GM21526 (cell line): ENCODE data around the gene UST.
"Not testable (repeated sequence)": the region's sequence is repeated elsewhere in the genome, so short reads cannot be mapped to it uniquely, and the experiment has no call there.

ENCODE experiments used
- ATAC-seq: cut with Tn5 transposase; IDR thresholded peaks from one replicate; pipeline ENCODE4 v1.9.1; 2021; ENCODE audit warnings: moderate library complexity; ENCODE audit not compliant: unreplicated experiment, low FRiP score

UST gene

GRCh38 chr6:148989585-148989984 lies 242.8 kb downstream of the UST start:
- ATAC-seq: no peak

- no peak for ATAC-seq
Measured at GRCh38 chr6:148990403-148990802, 243.6 kb downstream of the UST start.

- no peak for ATAC-seq
Measured at GRCh38 chr6:148996815-148997214, 250.0 kb downstream of the UST start.

DNA sequence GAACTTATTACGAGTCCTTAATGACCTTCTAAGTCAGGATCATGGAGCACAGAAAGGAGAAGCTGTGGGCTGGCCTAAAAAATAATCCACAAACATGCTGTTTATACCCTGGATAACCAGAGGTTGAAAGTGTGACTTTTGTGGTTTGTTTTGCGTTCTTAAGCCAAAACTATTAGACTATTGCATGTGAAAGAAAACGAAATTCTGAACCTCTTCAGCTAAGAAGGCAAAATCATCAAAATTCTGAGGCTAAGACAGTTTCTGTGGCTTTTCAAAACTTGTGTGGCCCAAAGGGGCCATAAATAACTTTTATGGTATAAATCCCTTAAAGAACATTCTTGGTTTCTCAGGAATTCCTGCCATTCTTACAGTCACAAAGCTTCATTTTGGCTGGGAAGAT lies 251.0 kb downstream of the UST start:
- no peak for ATAC-seq

DNA sequence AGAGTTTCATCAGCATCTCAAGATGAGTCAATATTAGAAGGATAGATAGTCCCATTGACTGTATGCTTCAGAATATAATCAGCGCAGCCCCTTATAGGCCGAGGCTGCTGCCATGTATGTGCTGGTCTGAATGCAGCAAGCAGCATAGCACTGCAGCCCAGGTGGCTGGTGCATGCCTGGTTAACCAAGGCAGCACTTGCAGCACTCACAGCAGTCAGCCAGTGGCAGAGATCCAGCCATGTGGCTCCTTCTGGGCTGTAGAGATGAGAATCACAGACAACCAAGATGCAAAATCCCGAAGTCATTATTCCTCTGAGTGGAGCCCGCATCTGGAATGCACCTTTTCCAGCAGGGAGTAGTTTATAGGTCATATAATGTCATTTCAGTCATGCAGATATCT lies 251.9 kb downstream of the UST start:
- no peak for ATAC-seq

DNA sequence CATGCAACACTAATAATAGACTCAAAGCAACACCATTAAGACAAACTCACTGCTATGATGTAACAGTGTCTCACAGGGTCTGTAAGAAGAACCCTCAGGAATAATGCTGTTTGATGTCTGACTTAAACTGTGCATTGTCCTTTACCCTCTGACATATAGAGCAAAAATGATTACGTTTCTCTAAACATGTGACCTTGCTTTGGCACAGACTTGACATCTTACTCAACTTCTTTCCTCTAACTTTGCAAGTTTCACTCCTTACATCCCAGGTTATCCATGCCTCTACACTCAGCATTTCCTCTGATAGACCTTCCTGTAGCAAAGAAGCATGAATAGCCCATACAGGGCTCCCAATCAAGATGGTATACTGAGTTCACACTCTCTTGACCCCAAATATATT lies 252.7 kb downstream of the UST start:
- ATAC-seq: no peak

DNA sequence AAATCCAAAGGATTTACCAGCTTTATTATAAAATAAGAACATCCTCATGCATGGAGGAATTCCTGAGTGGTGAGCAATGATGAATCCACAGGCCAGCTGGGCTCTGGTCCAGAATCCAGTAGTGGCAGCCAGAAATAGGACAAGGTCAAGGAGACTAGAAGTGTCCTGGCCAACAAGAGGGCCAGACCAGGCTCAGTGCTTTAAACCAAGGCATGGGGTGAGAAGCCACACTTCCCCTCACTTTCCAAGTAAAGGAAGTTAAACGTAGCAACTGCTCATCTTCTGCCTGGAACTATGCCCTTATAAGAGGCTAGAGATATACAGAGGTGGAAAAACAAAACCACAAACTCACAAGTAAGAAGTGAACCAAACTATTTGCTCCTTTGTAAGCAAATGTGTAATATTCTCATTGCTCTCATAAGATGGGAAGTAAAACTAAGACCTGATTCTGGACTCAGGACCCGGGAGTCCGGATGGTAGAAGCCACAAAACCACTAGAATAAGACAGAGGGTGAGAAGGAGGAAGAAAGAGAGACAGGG lies 253.2 kb downstream of the UST start:
- no peak for ATAC-seq

DNA sequence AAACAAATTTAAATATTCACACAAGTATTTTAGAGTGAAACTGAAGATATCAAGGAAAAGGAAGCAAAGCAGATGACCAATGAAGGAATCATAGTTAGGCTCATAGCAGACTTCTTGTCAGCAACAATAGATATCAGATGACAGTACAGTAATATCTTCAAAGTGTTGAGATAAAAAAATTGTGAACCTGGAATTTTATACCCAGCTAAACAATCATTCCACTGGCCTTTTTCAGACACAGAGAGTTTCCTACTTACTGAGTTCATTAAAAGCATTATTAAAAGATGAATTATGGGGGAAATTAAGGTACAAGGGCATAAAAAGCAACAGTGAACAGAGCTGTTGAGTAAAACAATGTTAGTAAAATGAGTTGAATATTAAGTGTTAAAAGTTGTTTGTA lies 254.6 kb downstream of the UST start:
- ATAC-seq: no peak

GRCh38 chr6:149003560-149003959 lies 256.7 kb downstream of the UST start:
- no peak for ATAC-seq

- no peak for ATAC-seq
Measured at GRCh38 chr6:149004664-149005063, 257.8 kb downstream of the UST start.

- not testable (repeated sequence) for ATAC-seq
Measured at GRCh38 chr6:149006236-149006635, 259.4 kb downstream of the UST start.

- ATAC-seq: no peak
Measured at GRCh38 chr6:149006671-149007070, 259.8 kb downstream of the UST start.

DNA sequence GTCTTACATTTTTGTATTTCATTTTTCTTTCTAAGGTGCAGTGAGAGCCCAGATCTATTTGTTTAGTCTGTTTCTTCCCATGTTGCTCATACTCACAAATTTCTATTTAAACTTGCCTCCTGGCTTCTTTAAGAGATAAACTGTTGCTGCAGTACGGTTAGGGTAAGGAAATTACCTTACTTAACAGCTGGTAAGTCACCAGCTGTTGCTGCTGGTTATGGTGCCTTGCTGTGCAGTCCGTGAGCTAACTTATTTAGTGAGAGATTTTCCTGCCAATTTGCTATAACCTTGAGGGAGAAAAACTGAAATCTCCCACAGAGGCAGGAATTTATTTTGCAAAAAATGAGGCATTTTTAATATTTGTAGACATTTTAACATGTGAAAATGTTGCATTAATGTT lies 261.0 kb downstream of the UST start:
- ATAC-seq: no peak

DNA sequence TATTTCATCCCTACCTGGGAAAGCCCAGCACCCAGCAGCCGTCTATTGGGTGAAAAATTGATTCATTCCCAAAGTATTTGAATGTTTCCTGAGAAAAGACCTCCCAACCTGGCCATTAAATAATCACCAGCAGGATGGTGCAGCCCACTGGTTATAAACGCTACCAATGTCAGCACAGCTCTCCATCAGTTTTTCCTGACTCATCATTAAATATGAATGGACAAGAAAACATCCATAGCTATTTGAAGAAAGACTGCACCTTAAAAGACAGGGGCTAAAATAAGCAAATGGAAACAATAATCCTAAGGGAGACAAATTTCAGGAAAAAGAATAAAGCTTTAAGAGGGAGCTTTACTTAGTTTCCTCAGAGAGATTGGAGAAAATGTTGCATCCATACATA lies 261.9 kb downstream of the UST start:
- no peak for ATAC-seq

DNA sequence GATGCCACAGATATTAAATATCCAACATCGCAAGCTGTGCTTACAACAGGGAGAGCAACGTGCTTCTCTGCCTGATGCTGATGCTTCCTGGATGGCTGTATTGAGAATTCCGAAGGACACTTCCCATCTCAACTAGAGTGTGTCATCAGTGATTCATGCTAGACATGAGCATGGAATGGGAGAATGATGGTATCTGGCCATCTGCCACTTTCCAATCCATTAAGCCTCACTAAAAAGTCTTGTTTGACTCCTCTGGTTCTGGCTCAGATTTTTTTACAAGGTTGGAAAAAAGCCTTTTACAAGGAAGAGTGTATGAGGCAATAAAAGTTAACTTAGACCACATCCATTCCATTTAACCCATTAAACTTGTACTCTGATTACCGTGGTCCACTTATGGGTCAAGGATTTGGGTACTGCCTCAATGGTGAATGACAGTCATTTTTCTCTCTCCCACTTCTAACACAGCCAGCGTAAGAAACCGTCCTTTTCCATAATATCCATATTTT lies 265.3 kb downstream of the UST start:
- no peak for ATAC-seq

DNA sequence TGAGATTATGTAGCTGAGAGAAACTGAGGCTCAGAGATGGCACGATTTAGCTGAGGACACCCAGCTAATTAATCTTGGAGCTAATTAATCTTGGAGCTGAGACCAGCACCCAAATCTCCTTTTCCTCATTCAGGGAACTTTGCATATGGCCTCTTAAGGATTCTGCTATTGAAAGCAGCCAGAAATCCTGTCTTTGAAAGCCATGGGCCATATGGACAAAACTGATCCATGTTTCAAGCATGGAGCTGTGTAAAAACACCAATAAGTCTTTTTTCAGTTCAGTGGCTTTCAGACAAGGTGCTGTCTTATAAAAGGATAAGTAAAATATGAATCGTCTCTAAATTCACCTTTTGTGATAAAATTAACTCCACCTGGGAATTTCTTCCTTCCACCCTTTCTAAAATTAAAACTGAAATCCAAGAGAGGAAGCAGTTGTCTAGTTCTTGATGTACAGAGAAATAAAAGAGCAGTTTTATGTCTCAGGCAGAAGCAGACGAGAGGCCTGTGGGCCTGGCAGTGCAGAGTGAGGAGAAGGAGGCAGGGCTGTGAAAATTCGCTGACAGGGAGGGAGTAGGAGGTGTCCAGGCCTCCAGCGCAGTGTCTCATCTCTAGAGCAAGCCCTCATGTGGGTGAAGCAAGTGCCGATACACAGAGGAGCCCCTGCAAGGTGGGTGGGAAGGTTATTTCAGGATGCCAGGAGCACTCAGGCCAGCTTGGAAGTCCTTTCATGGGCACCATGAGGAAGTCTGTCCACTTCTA lies 266.9 kb downstream of the UST start:
- ATAC-seq: no peak

GRCh38 chr6:149014631-149015534 lies 268.1 kb downstream of the UST start:
- no peak for ATAC-seq

GRCh38 chr6:149015535-149016525 lies 269.0 kb downstream of the UST start:
- no peak for ATAC-seq

GRCh38 chr6:149016716-149017115 lies 269.9 kb downstream of the UST start:
- no peak for ATAC-seq

- no peak for ATAC-seq
Measured at GRCh38 chr6:149020319-149020718, 273.5 kb downstream of the UST start.
